K562 (cell line): ENCODE data around the gene CELA3B. TPM values are rescaled to one million over a fixed set of nuclear protein-coding genes. Genes with fewer than 3 reads are reported as not detected.

Experiments used
- SREBF1 ChIP-seq: fragments of 150-350 bp; IDR thresholded peaks from 2 replicates; pipeline ENCODE4 v1.6.1; 2014; ENCODE audit warnings: antibody characterized with exemption, low read depth, low read length, borderline replicate concordance
- TEAD4 ChIP-seq, 2 experiments: sonication (generic) in 1 of 2; formaldehyde crosslinking in 1 of 2; IDR thresholded peaks; 2 replicates each; pipeline versions ENCODE4 v1.6.1 to v1.8.0; 2012 to 2022; ENCODE audit warnings: borderline replicate concordance in 1 of 2, inconsistent platforms in 1 of 2, low read length in 1 of 2, mild to moderate bottlenecking in 1 of 2, missing genetic modification reagents in 1 of 2
- THRAP3 ChIP-seq: fragments of 450-650 bp; IDR thresholded peaks from 2 replicates; pipeline ENCODE4 v1.6.1; 2016; ENCODE audit warnings: mild to moderate bottlenecking, inconsistent platforms, borderline replicate concordance
- ZMIZ1 ChIP-seq, 2 experiments: fragments of 150-350 bp in 1 of 2; IDR thresholded peaks; 2 replicates each; pipeline ENCODE4 v1.6.1; 2012 to 2016; ENCODE audit warnings: low read depth in 2 of 2, low read length in 2 of 2, mild to moderate bottlenecking in 1 of 2, moderate library complexity in 1 of 2
- ZNF263 ChIP-seq: sonication (generic); formaldehyde crosslinking; IDR thresholded peaks from 2 replicates; pipeline ENCODE4 v1.8.0; 2022; ENCODE audit warnings: mild to moderate bottlenecking, missing genetic modification reagents, borderline replicate concordance
- ZNF431 ChIP-seq: sonication (generic); formaldehyde crosslinking; IDR thresholded peaks from 2 replicates; pipeline ENCODE4 v1.8.0; 2022; ENCODE audit warnings: mild to moderate bottlenecking, missing genetic modification reagents
- polyA plus RNA-seq, 8 experiments: library from polyadenylated mRNA; depleted of rRNA in 4 of 8; stranded (reverse) in 5 of 8; unstranded in 3 of 8; fragments of >200 nt; fragmentation: Nextera tagmentation in 2 of 8; fragmentation: Illumina TruSeq in 1 of 8; extraction: Ambion mirVana in 2 of 8; extraction: Trizol in 1 of 8; gene quantifications; 2 replicates each; pipeline versions ENCODE4 v1.2.1 to v1.2.3, GENCODE V29; 2011 to 2014; ENCODE audit warnings: inconsistent platforms in 1 of 8, missing spikeins in 1 of 8
- total RNA-seq, 7 experiments: library from RNA; depleted of rRNA in 6 of 7; stranded (reverse); fragments of >200 nt in 6 of 7; fragmentation: Illumina TruSeq in 2 of 7; extraction: Trizol in 2 of 7; gene quantifications; 2 replicates each; pipeline versions ENCODE4 v1.2.1 to v1.2.3, GENCODE V29; 2011 to 2021; ENCODE audit warnings: low replicate concordance in 1 of 7
- TF ChIP-seq, protein P1 (sequence below): fragments of 450-650 bp; IDR thresholded peaks from 2 replicates; pipeline ENCODE4 v1.6.1; 2017; ENCODE audit warnings: antibody characterized with exemption
- TF ChIP-seq, protein P2 (sequence below): fragments of 250-450 bp; sonication (Bioruptor Pico); IDR thresholded peaks from 2 replicates; pipeline ENCODE4 v1.5.0; 2020; ENCODE audit warnings: mild to moderate bottlenecking, borderline replicate concordance

The CELA3B gene
- total and polyA plus RNA-seq, 9 of the 15 experiments (the other 6 are each of a cell fraction or from before 2014, with no cell fraction given) = 3.1 TPM; not detected in 8

GRCh38 chr1:21935891-21936365 is 40.9 kb upstream of the CELA3B start (continued):
- TF ChIP-seq ZMIZ1 (IDR thresholded peaks at IDR 0.05; ENCODE audit: low read depth in 2 of 2, low read length in 2 of 2) = no peak
- no peak for TF ChIP-seq THRAP3
- peak; percentile 72 for TF ChIP-seq ZNF263 (CRISPR knock-in tag)
- TF ChIP-seq, protein P1, sequence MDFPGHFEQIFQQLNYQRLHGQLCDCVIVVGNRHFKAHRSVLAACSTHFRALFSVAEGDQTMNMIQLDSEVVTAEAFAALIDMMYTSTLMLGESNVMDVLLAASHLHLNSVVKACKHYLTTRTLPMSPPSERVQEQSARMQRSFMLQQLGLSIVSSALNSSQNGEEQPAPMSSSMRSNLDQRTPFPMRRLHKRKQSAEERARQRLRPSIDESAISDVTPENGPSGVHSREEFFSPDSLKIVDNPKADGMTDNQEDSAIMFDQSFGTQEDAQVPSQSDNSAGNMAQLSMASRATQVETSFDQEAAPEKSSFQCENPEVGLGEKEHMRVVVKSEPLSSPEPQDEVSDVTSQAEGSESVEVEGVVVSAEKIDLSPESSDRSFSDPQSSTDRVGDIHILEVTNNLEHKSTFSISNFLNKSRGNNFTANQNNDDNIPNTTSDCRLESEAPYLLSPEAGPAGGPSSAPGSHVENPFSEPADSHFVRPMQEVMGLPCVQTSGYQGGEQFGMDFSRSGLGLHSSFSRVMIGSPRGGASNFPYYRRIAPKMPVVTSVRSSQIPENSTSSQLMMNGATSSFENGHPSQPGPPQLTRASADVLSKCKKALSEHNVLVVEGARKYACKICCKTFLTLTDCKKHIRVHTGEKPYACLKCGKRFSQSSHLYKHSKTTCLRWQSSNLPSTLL = no peak
- TF ChIP-seq ZNF431 (CRISPR knock-in tag) = peak; percentile 50; the same call in 1 of the 2 replicates
- 0 out of 2 replicates have a peak, but pooled peaks have one; percentile 4 for TF ChIP-seq TEAD4 (IDR thresholded peaks at IDR 0.05; ENCODE audit: low read length)
- TF ChIP-seq TEAD4 (CRISPR knock-in tag; IDR thresholded peaks at IDR 0.05; ENCODE audit: borderline replicate concordance) = no peak
- no peak for TF ChIP-seq SREBF1
- TF ChIP-seq, protein P2, sequence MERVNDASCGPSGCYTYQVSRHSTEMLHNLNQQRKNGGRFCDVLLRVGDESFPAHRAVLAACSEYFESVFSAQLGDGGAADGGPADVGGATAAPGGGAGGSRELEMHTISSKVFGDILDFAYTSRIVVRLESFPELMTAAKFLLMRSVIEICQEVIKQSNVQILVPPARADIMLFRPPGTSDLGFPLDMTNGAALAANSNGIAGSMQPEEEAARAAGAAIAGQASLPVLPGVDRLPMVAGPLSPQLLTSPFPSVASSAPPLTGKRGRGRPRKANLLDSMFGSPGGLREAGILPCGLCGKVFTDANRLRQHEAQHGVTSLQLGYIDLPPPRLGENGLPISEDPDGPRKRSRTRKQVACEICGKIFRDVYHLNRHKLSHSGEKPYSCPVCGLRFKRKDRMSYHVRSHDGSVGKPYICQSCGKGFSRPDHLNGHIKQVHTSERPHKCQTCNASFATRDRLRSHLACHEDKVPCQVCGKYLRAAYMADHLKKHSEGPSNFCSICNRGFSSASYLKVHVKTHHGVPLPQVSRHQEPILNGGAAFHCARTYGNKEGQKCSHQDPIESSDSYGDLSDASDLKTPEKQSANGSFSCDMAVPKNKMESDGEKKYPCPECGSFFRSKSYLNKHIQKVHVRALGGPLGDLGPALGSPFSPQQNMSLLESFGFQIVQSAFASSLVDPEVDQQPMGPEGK = no peak
